ENCODE data around the gene MYLK. TPM values are rescaled to one million over a fixed set of nuclear protein-coding genes. Genes with fewer than 3 reads are reported as not detected.

The MYLK gene
- total and polyA plus RNA-seq, 2 of the 4 experiments (the other 2 are of a cell fraction), result 299 to 484 TPM

GRCh38 chr3:123778525-123778924 is 105.6 kb downstream of the MYLK start:
- peak overlapping the region; percentile 46; the same call in 1 of the 2 replicates for H4K91ac ChIP-seq (ENCODE audit: insufficient read depth, low read depth, low read length)
- no peak overlapping the region for H3K4me3 ChIP-seq (ENCODE audit: insufficient read depth, low read depth, low read length)
- no peak overlapping the region for H3K23ac ChIP-seq (ENCODE audit: low read depth, low read length)
- H3K4me2 ChIP-seq (ENCODE audit: low read depth, low read length), result no peak overlapping the region
- peaks cover 49% of the 10 kb centered on the region for H3K9me1 ChIP-seq (ENCODE audit: insufficient read depth, low read length)
- no peak for DNase-seq
- peak overlapping the region; percentile 39; the same call in 1 of the 2 replicates for H3K18ac ChIP-seq (ENCODE audit: low read depth, low read length)
- TF ChIP-seq RFX5 (IDR thresholded peaks at IDR 0.05; ENCODE audit: low read depth, low read length), result no peak
- no peak for TF ChIP-seq MAZ (IDR thresholded peaks at IDR 0.05; ENCODE audit: borderline replicate concordance, low read depth, low read length)
- H3K79me1 ChIP-seq (ENCODE audit: low read depth in 1 of 2, low read length in 2 of 2), result peaks cover 47 to 75% of the 10 kb centered on the region in 2 experiments
- H2BK120ac ChIP-seq (ENCODE audit: low read depth, low read length), result peak overlapping the region; percentile 88
- H2BK5ac ChIP-seq (ENCODE audit: low read depth, low read length, poor library complexity, severe bottlenecking), result no peak overlapping the region
- 0 out of 3 replicates have a peak overlapping the region, but pooled peaks have one; percentile 23 for H2BK15ac ChIP-seq (ENCODE audit: low read depth, low read length)
- H4K8ac ChIP-seq (ENCODE audit: low read depth in 2 of 2, low read length in 2 of 2), result peak overlapping the region in 1 of 2 experiments; percentile 61; a peak in 1 of 4 replicates
- H3K14ac ChIP-seq (replicated peaks; ENCODE audit: low read depth, low read length), result 0 out of 2 replicates have a peak overlapping the region, but pooled peaks have one; percentile 23
- no peak overlapping the region for H2AK5ac ChIP-seq (ENCODE audit: low read depth, low read length)
- H2AFZ ChIP-seq (replicated peaks; ENCODE audit: low read length, poor library complexity), result no peak overlapping the region
- peaks cover 37% of the 10 kb centered on the region for H3K4me1 ChIP-seq (ENCODE audit: control insufficient read depth, insufficient read depth, low read length)
- peak overlapping the region; percentile 26 for H4K5ac ChIP-seq (ENCODE audit: low read depth, low read length)
- no peaks in the 10 kb centered on the region for H3K27me3 ChIP-seq (ENCODE audit: control insufficient read depth, insufficient read depth, low read length)
- H3K9me3 ChIP-seq (ENCODE audit: control insufficient read depth, insufficient read depth, low read length), result no peaks in the 10 kb centered on the region
- peak overlapping the region; percentile 41; the same call in 1 of the 2 replicates for H2BK20ac ChIP-seq (ENCODE audit: low read depth, low read length)
- H4K20me1 ChIP-seq (ENCODE audit: insufficient read depth, low read length), result peaks cover 7% of the 10 kb centered on the region; the same call in 1 of the 2 replicates
- ChIA-PET CTCF (no interaction called here), POLR2A (ENCODE audit: unreplicated experiment) (no interaction called here)
- no peak overlapping the region for H3K9ac ChIP-seq (ENCODE audit: low read depth, low read length)
- intact Hi-C loops (cut with micrococcal nuclease), result no loop called here
- no peak for ATAC-seq (ENCODE audit: low read depth)
- BruUV-seq (replicated peaks), result no TSS peak
- H3K27ac ChIP-seq (ENCODE audit: insufficient read depth, low read length), result no peak overlapping the region
- peaks cover 36% of the 10 kb centered on the region for H3K36me3 ChIP-seq (ENCODE audit: control insufficient read depth, insufficient read depth, low read length)
- peak overlapping the region; percentile 87; the same call in 1 of the 2 replicates for H3K4ac ChIP-seq (ENCODE audit: low read depth, low read length)
- in situ Hi-C loops (cut with MboI; ENCODE audit: low sequenced_read_pairs), result no loop called here
- H2AK9ac ChIP-seq (replicated peaks; ENCODE audit: low read depth, low read length, poor library complexity), result no peak overlapping the region
- dilution Hi-C loops (cut with HindIII; ENCODE audit: low sequenced_read_pairs, unreplicated experiment), result no loop called here
- WGBS, 2 experiments (ENCODE audit: extremely low coverage in 2 of 2, insufficient read length in 1 of 2), result no CpG with 5 or more reads among the region's 7 CpGs
- no peak overlapping the region for H3K56ac ChIP-seq (ENCODE audit: extremely low read depth, insufficient read depth, low read length)

Measured in IMR-90 (cell line).